GM21576 (cell line): ENCODE results near the gene POU2AF3.
"Not testable (repeated sequence)": the region's sequence is repeated elsewhere in the genome, so short reads cannot be mapped to it uniquely, and the experiment has no call there.

Experiments used
- ATAC-seq: cut with Tn5 transposase; IDR thresholded peaks from one replicate; pipeline ENCODE4 v1.9.1; 2021; ENCODE audit warnings: mild to moderate bottlenecking, moderate library complexity; ENCODE audit not compliant: unreplicated experiment

The POU2AF3 gene

DNA sequence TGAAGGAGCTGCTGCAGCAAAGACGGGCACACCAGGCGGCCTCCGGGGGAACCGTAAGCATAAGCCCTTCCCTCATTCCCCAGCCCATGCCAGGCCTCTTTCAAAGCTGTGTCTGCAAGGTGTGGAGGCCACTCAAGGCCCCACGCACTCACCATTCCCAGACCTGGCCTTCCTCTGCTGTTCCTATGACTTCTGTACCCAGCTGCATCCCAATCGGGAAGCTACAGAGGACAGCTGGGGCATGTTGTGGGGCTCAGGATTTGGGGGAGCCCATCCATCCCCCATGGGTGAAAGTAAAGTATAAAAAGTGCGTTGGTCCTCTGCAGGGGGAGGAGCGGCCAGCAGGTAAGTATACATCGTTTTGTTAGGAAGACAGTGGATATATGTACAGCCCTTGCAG lies 2.2 kb downstream of the POU2AF3 start:
- ATAC-seq: no peak

DNA sequence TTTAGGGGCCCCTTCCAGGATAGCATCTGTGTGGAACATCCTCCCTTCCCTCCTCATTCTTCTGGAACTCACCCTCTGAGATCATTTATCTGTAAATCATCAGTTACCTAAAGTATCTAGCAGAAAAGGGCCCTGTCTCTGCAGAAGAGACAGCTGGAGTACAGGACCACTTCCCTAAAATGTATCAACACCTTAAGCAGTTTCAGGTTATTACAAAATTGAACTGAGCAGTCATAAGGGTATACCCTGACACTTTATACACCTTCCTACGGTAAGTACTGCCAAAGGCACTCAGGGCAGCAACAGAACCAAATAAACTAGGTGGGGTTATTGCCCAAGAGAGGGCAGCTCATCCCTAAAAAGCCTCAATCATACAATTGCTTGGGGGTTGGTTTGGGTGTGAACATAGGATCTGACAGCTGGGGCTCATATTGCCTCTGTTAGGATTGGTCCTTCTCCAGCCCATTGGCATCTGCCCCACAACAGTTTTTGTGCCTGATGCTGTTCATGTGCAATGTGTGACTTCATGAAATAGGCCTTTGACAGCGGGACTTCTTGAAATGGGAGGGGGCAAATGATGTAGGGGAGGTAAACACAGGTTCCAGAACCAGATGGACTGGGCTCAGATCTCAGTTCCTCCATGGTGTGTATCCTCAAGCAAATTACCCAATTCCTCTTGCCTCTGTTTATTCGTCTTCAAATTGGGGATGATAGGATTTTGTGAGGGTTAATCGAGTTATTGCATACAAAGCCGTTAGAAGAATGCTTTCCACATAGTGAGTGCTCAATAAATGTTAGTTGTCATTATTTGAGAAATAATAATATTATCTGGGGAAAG lies 2.9 kb downstream of the POU2AF3 start:
- peak; percentile 36 for ATAC-seq

DNA sequence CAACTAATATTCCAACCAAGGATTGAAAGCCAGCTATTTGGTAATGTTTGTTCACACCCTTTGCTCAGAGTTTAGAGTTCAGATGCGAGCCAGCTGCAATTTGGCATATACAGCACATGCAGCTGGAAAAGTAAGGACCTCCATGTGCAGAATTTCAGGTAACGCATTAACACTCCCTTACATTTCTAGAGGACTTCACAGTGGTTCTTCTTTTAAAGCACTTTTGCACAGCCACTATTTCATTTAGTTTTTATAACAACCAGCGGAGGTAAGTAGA lies 3.4 kb downstream of the POU2AF3 start:
- no peak for ATAC-seq

DNA sequence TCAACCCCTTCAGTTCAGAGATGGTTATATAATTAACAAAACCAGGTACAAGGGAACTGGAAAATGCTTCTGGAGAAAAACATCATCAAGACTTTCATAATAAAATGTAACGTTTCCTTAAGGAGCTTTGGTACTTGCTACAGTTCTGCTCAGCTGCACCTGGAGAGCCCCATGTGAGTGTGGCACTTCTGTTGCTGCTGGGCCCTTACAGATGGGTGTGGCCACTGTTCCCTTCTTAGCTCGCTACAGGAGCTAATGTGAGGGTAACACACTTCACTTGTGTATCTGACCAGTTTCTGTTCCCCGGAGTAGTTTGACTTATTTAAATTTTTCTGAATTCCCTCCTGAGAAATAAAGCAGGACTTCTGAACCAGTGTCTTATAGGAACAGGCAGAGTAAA lies 4.0 kb downstream of the POU2AF3 start:
- no peak for ATAC-seq

DNA sequence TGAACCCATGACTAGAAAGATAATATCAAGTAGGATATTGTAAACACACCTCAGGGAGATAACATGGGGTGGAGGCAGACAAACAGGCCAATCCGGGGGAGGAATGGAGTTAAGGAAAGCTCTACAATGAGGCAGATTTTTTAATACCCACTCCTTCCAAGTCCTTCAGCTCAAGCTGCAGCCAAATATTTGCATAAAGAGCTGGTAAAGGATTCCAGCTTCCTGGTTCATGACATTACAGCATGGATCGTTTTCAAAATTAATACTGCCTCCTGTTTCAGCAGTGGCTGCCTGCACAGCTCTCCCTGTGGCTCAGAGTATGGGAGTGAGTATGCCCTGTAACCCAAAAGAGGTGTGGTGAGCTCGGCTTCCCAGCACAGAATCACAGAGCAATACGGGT lies 5.1 kb downstream of the POU2AF3 start:
- no peak for ATAC-seq

DNA sequence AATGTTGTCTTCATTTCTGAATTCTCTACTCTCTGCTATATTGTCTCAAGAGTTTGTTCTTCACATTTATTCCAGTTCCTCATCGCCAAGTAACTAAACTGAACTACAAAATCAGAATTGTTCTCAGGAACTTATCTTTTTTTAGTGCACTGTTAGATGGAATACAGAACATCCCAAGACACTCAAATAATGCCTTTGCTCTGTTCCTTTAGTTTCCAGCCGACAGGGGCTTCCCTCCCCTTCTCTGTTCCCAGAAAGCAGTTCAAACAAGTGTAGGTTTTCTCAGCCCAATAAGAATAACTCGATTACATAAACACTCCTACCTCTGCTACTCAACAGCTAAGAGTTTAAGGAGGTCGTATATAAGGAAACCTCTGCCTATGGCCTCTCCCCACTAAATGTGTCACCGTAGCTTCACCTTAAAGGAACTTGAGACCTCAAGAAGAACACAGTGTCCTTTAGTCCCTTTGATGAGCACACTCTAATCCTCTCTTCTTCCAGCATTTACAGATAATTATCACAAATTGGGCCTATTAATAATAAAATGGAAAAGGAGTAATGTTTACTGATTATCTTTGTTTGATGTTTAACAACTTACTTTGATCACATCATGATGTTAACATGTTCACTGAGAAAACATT lies 6.9 kb downstream of the POU2AF3 start:
- ATAC-seq: no peak

DNA sequence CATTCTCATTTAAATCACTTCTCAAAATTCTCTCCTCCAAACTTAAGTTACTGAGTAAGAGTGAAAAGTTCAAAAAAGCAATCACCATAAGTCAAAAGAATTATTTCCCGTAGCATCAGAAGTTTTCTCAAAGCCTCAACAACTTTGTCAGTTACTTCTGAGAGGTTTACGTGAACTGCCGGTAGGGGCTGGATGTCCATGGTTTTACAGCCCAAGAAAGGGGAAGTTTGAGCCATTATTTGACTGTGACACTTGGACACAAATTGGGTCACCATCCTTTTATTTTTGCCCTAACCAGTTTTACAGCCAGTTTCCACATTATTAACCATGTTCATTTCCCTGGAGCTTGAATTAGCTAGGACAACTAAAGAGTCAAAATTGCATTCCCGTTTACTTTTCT lies 7.5 kb downstream of the POU2AF3 start:
- no peak for ATAC-seq

DNA sequence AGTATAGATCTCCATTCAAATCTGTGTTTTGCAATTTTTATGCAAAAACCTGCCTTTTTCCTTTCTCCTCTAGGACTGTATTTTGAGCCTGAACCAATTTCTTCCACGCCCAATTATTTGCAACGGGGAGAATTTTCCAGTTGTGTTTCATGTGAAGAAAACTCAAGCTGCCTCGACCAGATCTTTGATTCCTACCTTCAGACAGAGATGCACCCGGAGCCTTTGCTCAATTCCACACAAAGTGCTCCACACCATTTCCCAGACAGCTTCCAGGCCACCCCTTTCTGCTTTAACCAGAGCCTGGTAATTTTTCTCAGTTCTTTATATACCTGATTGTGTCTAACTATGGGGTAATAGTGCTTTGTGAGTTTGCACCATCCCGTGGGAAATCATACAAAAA lies 8.0 kb downstream of the POU2AF3 start:
- ATAC-seq: no peak

DNA sequence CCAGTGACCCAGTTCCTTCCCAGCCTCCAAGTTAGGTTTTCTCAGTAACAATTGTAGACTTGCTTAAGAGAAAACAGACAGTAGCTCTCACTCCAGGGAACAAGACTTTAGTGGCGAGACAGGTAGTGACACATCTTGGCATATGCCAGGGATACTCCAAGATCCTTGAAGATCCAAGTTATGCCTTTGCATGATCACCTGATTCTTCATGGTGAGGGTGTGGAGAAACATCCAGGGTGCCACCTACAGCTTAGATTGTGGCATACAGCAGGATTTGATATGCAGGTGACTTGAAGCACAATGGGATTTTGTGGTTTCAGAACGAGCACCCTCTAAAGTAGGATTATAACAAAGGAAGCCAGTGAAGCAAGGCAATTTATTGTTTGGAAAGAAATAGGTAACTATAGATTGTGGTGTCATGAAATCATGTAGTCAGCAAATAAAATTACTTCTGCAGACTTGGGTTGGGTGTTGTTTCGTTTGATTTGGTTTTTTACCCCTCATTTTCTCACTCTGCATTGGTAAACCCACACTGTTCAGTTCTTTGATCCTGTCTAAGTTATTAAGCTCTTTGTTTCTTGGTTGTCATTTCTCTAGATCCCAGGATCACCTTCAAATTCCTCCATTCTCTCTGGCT lies 9.2 kb downstream of the POU2AF3 start:
- ATAC-seq: no peak

DNA sequence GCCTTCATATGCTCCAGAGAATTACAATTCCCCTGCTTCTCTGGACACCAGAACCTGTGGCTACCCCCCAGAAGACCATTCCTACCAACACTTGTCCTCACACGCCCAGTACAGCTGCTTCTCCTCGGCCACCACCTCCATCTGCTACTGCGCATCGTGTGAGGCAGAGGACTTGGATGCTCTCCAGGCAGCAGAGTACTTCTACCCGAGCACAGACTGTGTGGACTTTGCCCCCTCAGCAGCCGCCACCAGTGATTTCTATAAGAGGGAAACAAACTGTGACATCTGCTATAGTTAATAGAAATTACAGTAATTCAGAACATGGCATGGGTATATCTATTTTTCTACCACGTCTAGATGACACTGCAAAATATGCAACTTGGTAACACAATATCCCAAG lies 9.8 kb downstream of the POU2AF3 start:
- ATAC-seq: no peak

DNA sequence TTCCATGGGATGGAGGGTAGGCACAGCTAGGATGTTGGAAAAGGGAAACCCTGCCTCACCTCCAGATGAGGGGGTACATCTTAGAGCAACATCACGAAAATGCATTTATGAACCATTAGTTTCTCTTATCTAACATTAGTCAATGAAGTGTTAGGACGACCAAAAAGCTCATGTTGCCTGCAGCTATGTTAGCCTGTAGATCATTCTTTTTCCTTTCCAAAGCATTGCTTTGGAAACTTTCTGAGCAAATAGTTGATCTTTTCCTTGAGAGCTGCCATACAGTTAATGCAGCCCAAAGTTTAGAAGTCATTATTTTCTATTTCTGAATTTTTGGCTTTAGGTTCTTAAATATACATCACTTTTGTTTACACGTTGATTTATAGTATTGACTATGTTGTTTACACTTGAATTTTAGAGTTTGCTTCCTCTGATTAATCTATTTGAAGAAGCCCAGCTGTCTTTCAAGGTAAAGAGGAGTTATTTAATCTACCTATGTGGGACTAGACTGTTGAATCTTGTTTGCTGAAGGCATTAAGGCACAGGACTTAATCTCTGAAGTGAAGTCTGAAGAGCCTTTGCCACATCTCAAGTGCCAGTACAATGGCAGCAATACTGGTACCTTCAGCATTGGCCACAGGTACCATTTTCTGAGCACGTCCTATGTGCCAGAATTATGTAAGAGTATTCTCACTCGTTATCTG lies 11.0 kb downstream of the POU2AF3 start:
- ATAC-seq: no peak

DNA sequence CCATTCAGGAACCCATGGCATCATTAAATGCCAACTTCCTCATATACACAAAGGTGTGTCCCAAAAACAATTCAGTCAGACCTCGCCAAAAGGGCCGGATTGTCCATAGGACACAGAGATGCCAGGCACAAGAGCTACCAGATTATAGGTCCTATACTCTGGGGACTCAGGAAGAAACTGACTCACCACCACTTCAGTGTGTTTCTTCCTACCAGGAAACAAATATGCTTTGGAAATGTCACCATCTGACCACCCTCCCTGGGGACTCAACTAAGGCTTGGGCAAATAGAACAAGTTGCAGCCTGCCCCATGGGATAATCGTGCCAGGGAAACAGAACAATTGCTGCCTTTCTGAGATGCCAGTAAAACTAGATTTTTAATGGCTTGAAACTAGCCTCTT lies 11.7 kb downstream of the POU2AF3 start:
- ATAC-seq: no peak

DNA sequence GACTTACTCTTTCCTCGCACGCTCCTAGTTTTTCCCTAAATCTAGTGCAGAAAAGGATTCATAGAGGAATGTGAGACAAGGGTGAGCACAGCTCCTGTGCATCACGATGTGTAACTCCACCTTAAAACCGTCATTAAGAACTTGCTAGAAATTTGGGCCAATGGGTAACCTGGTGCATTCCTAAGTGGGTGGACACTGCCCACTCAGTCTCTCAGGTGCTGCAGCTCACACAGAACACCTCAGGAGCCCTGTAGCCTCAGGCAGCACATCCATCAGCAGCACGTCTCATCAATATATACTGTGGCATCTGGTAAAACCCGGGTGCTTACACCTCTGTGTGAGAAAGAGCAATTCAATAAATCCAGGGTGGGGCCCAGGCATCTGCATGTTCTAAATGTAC lies 12.4 kb downstream of the POU2AF3 start:
- no peak for ATAC-seq

DNA sequence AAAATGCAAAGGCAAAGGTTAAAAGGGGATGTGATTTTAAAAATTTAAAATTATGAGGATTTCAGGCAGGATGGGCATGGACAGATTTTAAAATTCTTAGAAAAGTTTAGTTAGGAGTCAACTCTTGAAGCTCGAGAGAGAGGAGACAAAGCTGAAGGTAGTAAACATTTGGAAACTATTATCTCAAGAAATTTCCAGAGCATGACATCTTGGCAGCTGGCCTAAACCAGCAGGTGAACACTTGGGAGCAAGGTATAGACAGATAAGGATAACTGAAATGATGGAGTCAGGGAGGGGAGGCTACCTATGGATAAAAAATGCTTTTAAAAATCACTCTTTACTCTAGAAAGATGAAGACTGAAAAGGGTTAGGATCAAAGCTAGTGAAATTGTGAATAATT lies 13.7 kb downstream of the POU2AF3 start:
- ATAC-seq: no peak

DNA sequence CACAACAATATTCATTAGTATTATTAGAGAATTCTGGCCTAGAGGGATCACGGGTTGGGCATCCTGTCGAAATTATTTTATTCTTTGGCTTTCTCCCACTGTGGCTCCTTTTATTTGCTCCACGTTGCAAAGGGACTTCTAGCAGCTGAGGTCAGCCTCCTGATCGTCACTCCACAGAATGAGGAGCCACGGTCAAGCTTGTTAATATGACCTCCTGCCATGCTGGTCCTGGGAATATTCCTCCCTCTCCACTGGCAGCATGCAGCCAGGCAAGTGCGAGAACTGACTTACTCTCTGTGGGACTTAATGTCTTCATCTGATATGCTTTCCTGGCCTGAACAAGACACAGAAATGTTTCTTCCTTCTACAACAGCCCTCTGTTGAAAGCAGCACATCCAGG lies 20.9 kb downstream of the POU2AF3 start:
- no peak for ATAC-seq

DNA sequence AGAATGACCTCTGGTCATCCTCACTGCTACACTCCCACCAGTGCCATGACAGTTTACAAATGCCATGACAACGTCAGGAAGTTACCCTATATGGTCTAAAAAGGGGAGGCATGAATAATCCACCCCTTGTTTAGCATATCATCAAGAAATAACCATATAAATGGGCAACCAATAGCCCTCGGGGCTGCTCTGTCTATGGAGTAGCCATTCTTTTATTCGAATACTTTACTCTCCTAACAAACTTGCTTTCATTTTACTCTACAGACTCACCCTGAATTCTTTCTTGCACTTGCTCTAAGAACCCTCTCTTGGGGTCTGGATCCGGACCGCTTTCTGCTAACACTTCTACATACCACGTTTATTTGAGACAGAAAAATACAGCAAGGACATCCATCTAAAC lies 21.9 kb downstream of the POU2AF3 start:
- not testable (repeated sequence) for ATAC-seq

DNA sequence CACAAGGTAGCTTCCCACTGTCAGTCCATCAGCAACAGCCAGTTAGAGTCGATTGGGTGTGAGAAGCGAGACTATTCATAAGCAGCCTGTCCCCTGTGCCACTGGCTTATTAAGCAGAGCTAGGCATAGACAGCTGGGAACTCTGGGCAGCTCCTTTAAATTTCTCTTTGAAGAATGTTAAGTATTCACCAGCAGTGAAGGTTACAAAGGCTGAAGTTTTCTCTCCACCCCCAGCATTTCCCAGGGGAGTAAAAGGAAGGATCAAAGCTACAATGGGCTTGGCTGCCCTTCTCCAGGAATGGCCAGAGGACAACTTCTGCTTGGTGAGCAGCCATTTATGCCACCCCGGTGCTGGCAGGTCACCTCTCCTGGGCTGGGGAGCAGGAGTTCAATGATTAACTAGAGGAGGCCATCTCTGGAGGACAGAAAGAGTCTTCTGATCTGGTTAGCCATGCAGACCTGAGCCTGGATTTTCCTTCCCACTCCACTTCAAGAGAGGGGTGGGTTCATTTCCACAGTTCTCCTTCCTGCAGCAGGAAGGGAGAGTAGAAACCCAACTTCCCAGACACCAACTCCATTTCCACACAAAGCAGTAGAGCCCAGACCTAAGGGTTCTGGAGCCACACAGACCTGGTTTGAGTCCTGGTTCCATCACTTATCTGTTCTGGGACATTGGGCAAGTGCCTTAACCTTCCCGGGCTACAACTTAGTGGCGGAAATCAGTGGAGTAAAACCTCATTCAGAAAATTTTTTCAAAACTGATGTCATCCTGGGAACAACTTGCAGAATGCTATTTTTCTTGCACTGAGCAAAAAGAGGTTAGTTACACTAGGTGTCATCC lies 22.6 kb downstream of the POU2AF3 start:
- ATAC-seq: no peak

DNA sequence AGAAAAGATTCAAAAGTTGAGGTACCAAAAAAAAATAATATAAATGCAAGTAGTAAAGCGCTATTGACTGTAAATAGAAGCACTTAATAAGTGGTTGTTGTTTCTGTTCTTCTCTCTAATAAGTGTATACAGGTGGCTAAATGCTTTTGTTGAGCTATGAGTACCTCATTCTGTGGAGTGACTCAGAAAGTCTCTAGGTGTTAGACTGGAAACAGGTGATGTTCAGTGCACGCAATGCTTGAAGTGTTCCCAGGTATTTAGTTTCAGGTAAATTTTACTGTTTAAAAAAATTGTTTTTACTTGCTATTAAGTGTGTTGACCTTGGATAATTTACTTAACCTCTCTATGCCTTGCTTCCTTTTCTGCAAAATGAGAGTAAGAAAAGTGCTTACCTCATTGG lies 24.2 kb downstream of the POU2AF3 start:
- no peak for ATAC-seq

DNA sequence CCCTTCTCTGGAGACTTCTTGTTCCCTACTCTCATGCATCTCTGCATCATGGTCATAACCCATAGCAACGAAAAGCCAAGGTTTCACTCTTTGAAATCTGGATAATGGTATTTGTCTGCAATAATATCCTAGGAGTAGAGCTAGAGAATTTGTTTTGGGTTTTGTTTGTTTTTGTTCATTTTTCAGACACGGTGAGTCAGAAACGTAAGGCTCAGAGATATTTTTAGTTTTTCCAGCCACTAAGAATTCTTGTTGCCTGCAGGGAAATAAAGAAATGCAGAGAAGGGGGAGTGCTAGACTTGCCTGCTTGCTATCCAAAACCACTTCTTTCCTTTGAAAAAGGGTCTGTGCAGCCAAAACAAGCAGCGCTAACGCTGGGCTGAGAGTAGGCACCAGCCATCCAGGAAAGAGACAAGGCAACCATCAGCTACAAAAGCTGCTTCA lies 26.0 kb downstream of the POU2AF3 start:
- ATAC-seq: no peak

DNA sequence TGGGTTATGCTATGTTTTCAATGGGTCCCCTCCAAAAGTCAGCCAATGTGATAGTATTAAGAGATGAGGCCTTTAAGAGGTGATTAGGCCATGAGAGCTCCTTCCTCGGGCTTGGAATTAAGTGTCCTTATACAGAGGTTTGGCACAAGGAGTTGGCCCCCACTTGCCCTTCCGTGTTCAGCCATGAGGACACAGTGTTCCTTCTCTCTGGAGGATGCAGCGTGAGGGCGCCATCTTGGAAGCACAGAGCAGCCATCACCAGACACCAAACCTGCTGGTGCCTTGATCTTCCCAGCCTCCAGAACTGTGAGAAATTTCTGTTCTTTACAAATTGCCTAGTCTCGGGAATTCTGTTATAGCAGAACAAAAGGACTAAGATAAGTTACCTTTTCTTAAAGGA lies 26.9 kb downstream of the POU2AF3 start:
- no peak for ATAC-seq

DNA sequence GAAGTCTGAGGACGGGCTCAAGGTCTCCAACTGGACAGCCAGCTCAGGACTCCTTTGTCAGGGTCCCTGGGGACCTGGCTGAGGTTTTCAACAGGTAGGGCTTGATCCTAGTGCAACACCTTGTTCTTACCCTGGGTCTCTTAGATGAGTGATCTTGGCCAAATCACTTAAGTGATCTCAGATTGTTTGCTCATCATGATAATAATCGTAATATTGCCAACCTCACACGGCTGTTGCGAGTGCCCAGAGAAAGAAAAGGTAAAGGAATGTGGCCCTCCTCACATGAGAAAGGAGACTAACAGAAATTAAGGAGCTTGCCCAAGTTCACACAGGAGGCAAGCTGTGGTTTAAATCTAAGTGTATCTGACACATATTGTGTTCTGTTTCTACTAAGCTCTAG lies 28.5 kb downstream of the POU2AF3 start:
- ATAC-seq: no peak
